Cortex of kidney (tissue), 1 donor: ENCODE results near the gene INPP5A.
"Not testable (repeated sequence)": the region's sequence is repeated elsewhere in the genome, so short reads cannot be mapped to it uniquely, and the experiment has no call there.

ENCODE experiments used
- DNase-seq: peaks from one replicate; lab custom pipeline; 2025; lab: John Stamatoyannopoulos, UW

Gene INPP5A

GRCh38 chr10:132784866-132785722, 247.5 kb downstream of the INPP5A start:
- no peak for DNase-seq

GRCh38 chr10:132785723-132786475, 248.3 kb downstream of the INPP5A start, which contains the start of gene NKX6-2:
TSS of gene NKX6-2 (minus strand) at chr10:132786147. CDS start at chr10:132785948, 199 bp downstream.
- no peak for DNase-seq

GRCh38 chr10:132786476-132786883, 248.9 kb downstream of the INPP5A start:
- no peak for DNase-seq

GRCh38 chr10:132786884-132787494, 249.4 kb downstream of the INPP5A start:
- no peak for DNase-seq

GRCh38 chr10:132787495-132788179, 250.1 kb downstream of the INPP5A start:
- no peak for DNase-seq

- DNase-seq: no peak
Observed at GRCh38 chr10:132788180-132788830, 250.7 kb downstream of the INPP5A start.

- DNase-seq: no peak
Observed at GRCh38 chr10:132788831-132789219, 251.2 kb downstream of the INPP5A start.

- DNase-seq: no peak
Observed at GRCh38 chr10:132789659-132790148, 252.1 kb downstream of the INPP5A start.

- no peak for DNase-seq
Observed at GRCh38 chr10:132790470-132790869, 252.9 kb downstream of the INPP5A start.

GRCh38 chr10:132790934-132791829, 253.6 kb downstream of the INPP5A start:
- DNase-seq: no peak

GRCh38 chr10:132792099-132792498, 254.5 kb downstream of the INPP5A start:
- DNase-seq: not testable (repeated sequence)

GRCh38 chr10:132792796-132793195, 255.2 kb downstream of the INPP5A start:
- no peak for DNase-seq

- DNase-seq: no peak
Observed at GRCh38 chr10:132793213-132793612, 255.6 kb downstream of the INPP5A start.

GRCh38 chr10:132793871-132794849, 256.6 kb downstream of the INPP5A start:
- DNase-seq: no peak

- no peak for DNase-seq
Observed at GRCh38 chr10:132796846-132797245, 259.3 kb downstream of the INPP5A start.

GRCh38 chr10:132797986-132798385, 260.4 kb downstream of the INPP5A start:
- not testable (repeated sequence) for DNase-seq

- no peak for DNase-seq
Observed at GRCh38 chr10:132798403-132798802, 260.8 kb downstream of the INPP5A start.

- DNase-seq: no peak
Observed at GRCh38 chr10:132798876-132799275, 261.3 kb downstream of the INPP5A start.

- DNase-seq: no peak
Observed at GRCh38 chr10:132799865-132800264, 262.3 kb downstream of the INPP5A start.
